SK-N-SH treated with all-trans-retinoic acid at 6 μM for 48 hours (cell line): ENCODE measurements around the gene ARHGAP29.

Experiments
- ARNTL ChIP-seq: fragments of 450-650 bp; formaldehyde crosslinking; IDR thresholded peaks from 2 replicates; pipeline ENCODE4 v1.5.0; 2020; ENCODE audit warnings: low read depth, mild to moderate bottlenecking, moderate library complexity, borderline replicate concordance
- CSDC2 ChIP-seq: fragments of 250-450 bp; sonication (Bioruptor Pico); IDR thresholded peaks from 2 replicates; pipeline ENCODE4 v1.5.0; 2020; ENCODE audit warnings: mild to moderate bottlenecking, moderate library complexity
- PATZ1 ChIP-seq: fragments of 250-450 bp; sonication (Bioruptor Pico); IDR thresholded peaks from 2 replicates; pipeline ENCODE4 v1.8.0; 2020; ENCODE audit warnings: mild to moderate bottlenecking, moderate library complexity, borderline replicate concordance
- PPARA ChIP-seq: fragments of 250-450 bp; sonication (Bioruptor Pico); IDR thresholded peaks from 2 replicates; pipeline ENCODE4 v1.5.0; 2020; ENCODE audit warnings: mild to moderate bottlenecking, borderline replicate concordance
- ZFP3 ChIP-seq: fragments of 250-450 bp; sonication (Bioruptor Pico); IDR thresholded peaks from 2 replicates; pipeline ENCODE4 v1.5.0; 2020; ENCODE audit warnings: mild to moderate bottlenecking, moderate library complexity
- ZNF565 ChIP-seq: fragments of 450-650 bp; formaldehyde crosslinking; conservative IDR thresholded peaks from 2 replicates; pipeline ENCODE4 v1.5.0; 2020; ENCODE audit warnings: low read depth, mild to moderate bottlenecking, moderate library complexity
- ZNF70 ChIP-seq: fragments of 450-650 bp; formaldehyde crosslinking; IDR thresholded peaks from 2 replicates; pipeline ENCODE4 v1.5.0; 2020; ENCODE audit warnings: mild to moderate bottlenecking, moderate library complexity

DNA sequence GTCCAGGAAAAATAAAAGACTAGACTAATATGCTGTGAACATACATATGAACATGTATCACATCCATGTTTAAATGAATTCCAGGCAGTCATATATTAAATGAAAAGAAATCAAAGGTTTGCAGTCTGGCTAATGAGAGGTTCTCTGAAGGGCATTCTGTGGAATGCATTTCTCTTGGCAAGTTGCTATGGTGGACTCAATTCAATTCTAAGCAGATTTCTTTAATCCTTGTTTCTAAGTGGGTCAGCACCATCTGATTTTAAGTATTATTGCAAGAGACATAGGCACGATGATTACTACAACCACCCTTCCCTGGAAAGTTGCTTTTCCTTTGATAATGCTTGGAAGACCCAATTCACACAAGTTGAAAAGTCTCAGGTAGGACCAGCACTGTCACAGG, 92.5 kb downstream of the ARHGAP29 start:
- TF ChIP-seq ARNTL (CRISPR knock-in tag) (no peak), ZNF70 (CRISPR knock-in tag) (no peak), ZFP3 (CRISPR knock-in tag) (no peak), ZNF565 (CRISPR knock-in tag) (no peak), PATZ1 (CRISPR knock-in tag) (no peak), CSDC2 (CRISPR knock-in tag) (no peak), PPARA (CRISPR knock-in tag) (no peak)
